ENCODE results near the gene PTPRK.

- no peak for TF ChIP-seq CTCF (conservative IDR thresholded peaks at IDR 0.05)
- TF ChIP-seq ZFX (IDR thresholded peaks at IDR 0.05), result no peak
These were observed 19.4 kb downstream of the PTPRK start for GRCh38 chr6:128500749-128501600.
